ENCODE measurements around the gene PCSK2. TPM values are rescaled to one million over a fixed set of nuclear protein-coding genes. Genes with fewer than 3 reads are reported as not detected.

The PCSK2 gene
- total RNA-seq, 2 experiments from 2014 or later: not detected

- Histone ChIP-seq H3K9me3 (ENCODE audit: low read length) (no peaks in the 10 kb centered on the region), H2AFZ (ENCODE audit: low read length) (no peak overlapping the region), H3K36me3 (ENCODE audit: insufficient read depth, low read length) (no peaks in the 10 kb centered on the region), H3K4me3 (ENCODE audit: low read depth, low read length, poor library complexity, severe bottlenecking) (no peak overlapping the region), H3K4me2 (ENCODE audit: low read length) (no peak overlapping the region), H3K79me2 (ENCODE audit: insufficient read depth, low read depth, low read length) (no peaks in the 10 kb centered on the region), H3K27ac (ENCODE audit: low read depth, low read length, poor library complexity, severe bottlenecking) (no peak overlapping the region), H4K20me1 (ENCODE audit: insufficient read depth, low read length) (no peaks in the 10 kb centered on the region), H3K9me2 (ENCODE audit: insufficient read depth, low read length) (no peaks in the 10 kb centered on the region), H3K4me1 (ENCODE audit: insufficient read depth, low read length, poor library complexity, severe bottlenecking) (no peaks in the 10 kb centered on the region)
- intact Hi-C loops (cut with micrococcal nuclease; ENCODE audit: unreplicated experiment): no loop called here
- no peak for TF ChIP-seq EZH2phosphoT487 (IDR thresholded peaks at IDR 0.05; ENCODE audit: borderline replicate concordance, low read depth, low read length)
- TF ChIP-seq CTCF (conservative IDR thresholded peaks at IDR 0.05; ENCODE audit: low read length): no peak
- BruUV-seq (replicated peaks): no TSS peak
- CTCF ChIA-PET (ENCODE audit: unreplicated experiment): no interaction called here
- DNase-seq (ENCODE audit: low spot score): no peak
- POLR2A ChIA-PET: interaction anchor here (0.6 kb wide), 1 partner anchor 941 kb away, joined by 3 read pairs; no protein-coding TSS in a partner anchor
These were observed 164.4 kb downstream of the PCSK2 start for GRCh38 chr20:17391127-17391771.

DNA sequence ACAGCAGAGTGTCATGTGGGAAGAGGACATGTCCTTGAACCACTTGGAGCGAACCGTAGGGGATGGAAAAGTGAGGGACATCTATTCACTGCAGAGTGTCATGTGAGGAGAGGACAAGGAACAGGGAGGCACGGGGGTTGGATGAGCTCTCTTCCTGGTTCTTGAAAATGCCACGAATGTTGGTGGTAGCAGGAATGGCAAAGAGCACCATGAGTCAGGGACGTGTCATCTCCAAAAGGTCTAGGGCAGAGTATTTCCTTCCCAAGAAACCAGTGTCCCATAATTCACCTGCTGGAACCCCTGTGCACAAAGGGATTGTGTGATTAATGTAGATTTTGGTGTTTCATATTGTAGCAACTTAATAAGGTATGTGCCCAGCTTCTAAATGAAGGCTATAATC is 167.6 kb downstream of the PCSK2 start:
- Histone ChIP-seq H3K9me2 (ENCODE audit: insufficient read depth, low read length) (no peaks in the 10 kb centered on the region), H3K27ac (ENCODE audit: low read depth, low read length, poor library complexity, severe bottlenecking) (no peak overlapping the region), H2AFZ (ENCODE audit: low read length) (no peak overlapping the region), H3K4me1 (ENCODE audit: insufficient read depth, low read length, poor library complexity, severe bottlenecking) (no peaks in the 10 kb centered on the region), H3K79me2 (ENCODE audit: insufficient read depth, low read depth, low read length) (no peaks in the 10 kb centered on the region), H3K4me3 (ENCODE audit: low read depth, low read length, poor library complexity, severe bottlenecking) (no peak overlapping the region), H3K36me3 (ENCODE audit: insufficient read depth, low read length) (no peaks in the 10 kb centered on the region), H3K9me3 (ENCODE audit: low read length) (no peaks in the 10 kb centered on the region), H4K20me1 (ENCODE audit: insufficient read depth, low read length) (no peaks in the 10 kb centered on the region), H3K4me2 (ENCODE audit: low read length) (no peak overlapping the region)
- no TSS peak for BruUV-seq (replicated peaks)
- ChIA-PET POLR2A (no interaction called here), CTCF (ENCODE audit: unreplicated experiment) (no interaction called here)
- intact Hi-C loops (cut with micrococcal nuclease; ENCODE audit: unreplicated experiment): no loop called here
- no peak for TF ChIP-seq CTCF (conservative IDR thresholded peaks at IDR 0.05; ENCODE audit: low read length)
- TF ChIP-seq EZH2phosphoT487 (IDR thresholded peaks at IDR 0.05; ENCODE audit: borderline replicate concordance, low read depth, low read length): no peak
- no peak for DNase-seq (ENCODE audit: low spot score)

DNA sequence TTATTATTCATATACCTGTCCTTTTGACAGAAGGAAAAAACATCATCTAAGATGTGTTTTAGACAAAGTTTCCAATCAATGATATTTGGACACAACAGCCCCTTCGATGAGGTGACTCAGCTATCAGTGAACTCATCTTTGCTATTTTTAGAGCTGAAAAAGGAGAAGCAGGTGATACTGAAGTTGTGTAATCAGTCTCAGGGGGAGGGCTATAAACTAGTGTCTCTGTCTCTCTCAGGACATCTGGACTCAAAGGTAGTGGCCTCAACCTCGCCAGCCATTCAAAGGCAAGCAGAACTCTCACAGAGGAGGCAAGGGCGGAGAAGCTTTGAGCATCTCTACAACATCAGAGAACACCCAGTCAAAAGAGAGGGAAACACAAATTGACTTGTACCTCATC is 168.9 kb downstream of the PCSK2 start:
- ChIA-PET CTCF (ENCODE audit: unreplicated experiment) (no interaction called here), POLR2A (interaction anchor here (0.6 kb wide), 1 partner anchor 815 kb away, joined by 3 read pairs; no protein-coding TSS in a partner anchor)
- H3K4me3 ChIP-seq (ENCODE audit: low read depth, low read length, poor library complexity, severe bottlenecking): no peak overlapping the region
- BruUV-seq (replicated peaks): no TSS peak
- DNase-seq (ENCODE audit: low spot score): no peak
- H4K20me1 ChIP-seq (ENCODE audit: insufficient read depth, low read length): no peaks in the 10 kb centered on the region
- H3K27ac ChIP-seq (ENCODE audit: low read depth, low read length, poor library complexity, severe bottlenecking): no peak overlapping the region
- no peaks in the 10 kb centered on the region for H3K9me2 ChIP-seq (ENCODE audit: insufficient read depth, low read length)
- no peak overlapping the region for H2AFZ ChIP-seq (ENCODE audit: low read length)
- TF ChIP-seq EZH2phosphoT487 (IDR thresholded peaks at IDR 0.05; ENCODE audit: borderline replicate concordance, low read depth, low read length): no peak
- no peak for TF ChIP-seq CTCF (conservative IDR thresholded peaks at IDR 0.05; ENCODE audit: low read length)
- no peaks in the 10 kb centered on the region for H3K79me2 ChIP-seq (ENCODE audit: insufficient read depth, low read depth, low read length)
- H3K36me3 ChIP-seq (ENCODE audit: insufficient read depth, low read length): no peaks in the 10 kb centered on the region
- no peaks in the 10 kb centered on the region for H3K4me1 ChIP-seq (ENCODE audit: insufficient read depth, low read length, poor library complexity, severe bottlenecking)
- intact Hi-C loops (cut with micrococcal nuclease; ENCODE audit: unreplicated experiment): no loop called here
- no peak overlapping the region for H3K4me2 ChIP-seq (ENCODE audit: low read length)
- no peaks in the 10 kb centered on the region for H3K9me3 ChIP-seq (ENCODE audit: low read length)
